Testis (tissue), 2 donors: ENCODE results near the gene PCNX4.

Experiments
- POLR2A ChIP-seq: fragments of 450-650 bp; IDR thresholded peaks from one replicate; pipeline ENCODE4 v1.6.1; 2017; ENCODE audit warnings: antibody characterized with exemption, mild to moderate bottlenecking, moderate library complexity
- TF ChIP-seq, protein P1 (sequence below), 3 experiments: fragments of 450-650 bp in 2 of 3; fragments of 200-600 bp in 1 of 3; sonication (generic) in 1 of 3; IDR thresholded peaks; one replicate each; pipeline ENCODE4 v1.5.1; 2016 to 2019; ENCODE audit warnings: antibody characterized with exemption in 3 of 3, mild to moderate bottlenecking in 2 of 3, moderate library complexity in 1 of 3

DNA sequence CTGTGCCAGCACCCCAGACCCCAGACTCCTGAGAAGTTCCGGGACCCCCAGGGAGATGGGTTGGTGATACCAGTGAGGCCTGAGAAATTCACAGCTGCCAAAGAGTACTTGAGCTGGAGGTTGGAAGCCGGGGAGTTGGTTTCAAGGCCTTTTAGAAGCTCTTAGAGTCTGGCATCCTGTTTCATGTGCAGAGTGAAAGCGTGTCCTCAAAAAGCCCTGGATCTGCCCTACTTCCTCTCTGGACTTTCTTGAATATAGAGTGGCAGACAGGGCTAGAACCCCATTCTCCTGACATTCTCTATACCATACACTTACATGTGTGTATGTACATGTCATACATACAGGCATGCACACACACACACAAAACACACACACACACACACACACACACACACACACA, 126.0 kb downstream of the PCNX4 start:
- no peak for TF ChIP-seq POLR2A
- TF ChIP-seq, protein P1, sequence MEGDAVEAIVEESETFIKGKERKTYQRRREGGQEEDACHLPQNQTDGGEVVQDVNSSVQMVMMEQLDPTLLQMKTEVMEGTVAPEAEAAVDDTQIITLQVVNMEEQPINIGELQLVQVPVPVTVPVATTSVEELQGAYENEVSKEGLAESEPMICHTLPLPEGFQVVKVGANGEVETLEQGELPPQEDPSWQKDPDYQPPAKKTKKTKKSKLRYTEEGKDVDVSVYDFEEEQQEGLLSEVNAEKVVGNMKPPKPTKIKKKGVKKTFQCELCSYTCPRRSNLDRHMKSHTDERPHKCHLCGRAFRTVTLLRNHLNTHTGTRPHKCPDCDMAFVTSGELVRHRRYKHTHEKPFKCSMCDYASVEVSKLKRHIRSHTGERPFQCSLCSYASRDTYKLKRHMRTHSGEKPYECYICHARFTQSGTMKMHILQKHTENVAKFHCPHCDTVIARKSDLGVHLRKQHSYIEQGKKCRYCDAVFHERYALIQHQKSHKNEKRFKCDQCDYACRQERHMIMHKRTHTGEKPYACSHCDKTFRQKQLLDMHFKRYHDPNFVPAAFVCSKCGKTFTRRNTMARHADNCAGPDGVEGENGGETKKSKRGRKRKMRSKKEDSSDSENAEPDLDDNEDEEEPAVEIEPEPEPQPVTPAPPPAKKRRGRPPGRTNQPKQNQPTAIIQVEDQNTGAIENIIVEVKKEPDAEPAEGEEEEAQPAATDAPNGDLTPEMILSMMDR (IDR thresholded peaks at IDR 0.05), result no peak
